ENCODE measurements around the gene PTPDC1.

The PTPDC1 gene

GRCh38 chr9:94150890-94151650 is 66.8 kb downstream of the PTPDC1 start:
- H3K27ac ChIP-seq (ENCODE audit: low read depth, low read length): no peak overlapping the region
- no peaks in the 10 kb centered on the region for H3K9me3 ChIP-seq (ENCODE audit: control insufficient read depth in 1 of 2, low read length in 2 of 2)
- no peak overlapping the region for H3K4me3 ChIP-seq (ENCODE audit: low read depth in 1 of 2, low read length in 2 of 2)
- no peaks in the 10 kb centered on the region for H3K27me3 ChIP-seq (ENCODE audit: control insufficient read depth in 1 of 2, insufficient read depth in 2 of 2, low read length in 2 of 2)
- no peaks in the 10 kb centered on the region for H3K4me1 ChIP-seq (ENCODE audit: control insufficient read depth in 1 of 2, insufficient read depth in 2 of 2, low read length in 2 of 2)
- no peaks in the 10 kb centered on the region for H3K36me3 ChIP-seq (ENCODE audit: control insufficient read depth in 1 of 2, insufficient read depth in 2 of 2, low read length in 2 of 2)
- H3K9ac ChIP-seq (ENCODE audit: low read depth in 1 of 2, low read length in 2 of 2): no peak overlapping the region

- Histone ChIP-seq H3K36me3 (ENCODE audit: control insufficient read depth in 1 of 2, insufficient read depth in 2 of 2, low read length in 2 of 2) (no peaks in the 10 kb centered on the region), H3K4me3 (ENCODE audit: low read depth in 1 of 2, low read length in 2 of 2) (no peak overlapping the region), H3K9me3 (ENCODE audit: control insufficient read depth in 1 of 2, low read length in 2 of 2) (no peaks in the 10 kb centered on the region), H3K9ac (ENCODE audit: low read depth in 1 of 2, low read length in 2 of 2) (no peak overlapping the region), H3K27me3 (ENCODE audit: control insufficient read depth in 1 of 2, insufficient read depth in 2 of 2, low read length in 2 of 2) (no peaks in the 10 kb centered on the region), H3K4me1 (ENCODE audit: control insufficient read depth in 1 of 2, insufficient read depth in 2 of 2, low read length in 2 of 2) (peaks cover 5% of the 10 kb centered on the region in 2 donors), H3K27ac (ENCODE audit: low read depth, low read length) (no peak overlapping the region)
Measured at GRCh38 chr9:94153905-94154304, 69.6 kb downstream of the PTPDC1 start.

GRCh38 chr9:94156348-94157049 is 72.2 kb downstream of the PTPDC1 start:
- Histone ChIP-seq H3K4me1 (ENCODE audit: control insufficient read depth in 1 of 2, insufficient read depth in 2 of 2, low read length in 2 of 2) (peaks cover 5% of the 10 kb centered on the region in 2 donors), H3K27ac (ENCODE audit: low read depth, low read length) (no peak overlapping the region), H3K4me3 (ENCODE audit: low read depth in 1 of 2, low read length in 2 of 2) (no peak overlapping the region), H3K9ac (ENCODE audit: low read depth in 1 of 2, low read length in 2 of 2) (no peak overlapping the region), H3K9me3 (ENCODE audit: control insufficient read depth in 1 of 2, low read length in 2 of 2) (no peaks in the 10 kb centered on the region), H3K36me3 (ENCODE audit: control insufficient read depth in 1 of 2, insufficient read depth in 2 of 2, low read length in 2 of 2) (no peaks in the 10 kb centered on the region), H3K27me3 (ENCODE audit: control insufficient read depth in 1 of 2, insufficient read depth in 2 of 2, low read length in 2 of 2) (no peaks in the 10 kb centered on the region)

- Histone ChIP-seq H3K4me1 (ENCODE audit: control insufficient read depth in 1 of 2, insufficient read depth in 2 of 2, low read length in 2 of 2) (peaks cover 5% of the 10 kb centered on the region in 2 donors), H3K36me3 (ENCODE audit: control insufficient read depth in 1 of 2, insufficient read depth in 2 of 2, low read length in 2 of 2) (no peaks in the 10 kb centered on the region), H3K4me3 (ENCODE audit: low read depth in 1 of 2, low read length in 2 of 2) (no peak overlapping the region), H3K27ac (ENCODE audit: low read depth, low read length) (no peak overlapping the region), H3K27me3 (ENCODE audit: control insufficient read depth in 1 of 2, insufficient read depth in 2 of 2, low read length in 2 of 2) (no peaks in the 10 kb centered on the region), H3K9me3 (ENCODE audit: control insufficient read depth in 1 of 2, low read length in 2 of 2) (no peaks in the 10 kb centered on the region), H3K9ac (ENCODE audit: low read depth in 1 of 2, low read length in 2 of 2) (no peak overlapping the region)
Measured at GRCh38 chr9:94157050-94157801, 73.0 kb downstream of the PTPDC1 start.

Measured in duodenal mucosa (tissue), 2 donors.